Lower leg skin (tissue), 4 donors: ENCODE data around the gene AATK. TPM values are rescaled to one million over a fixed set of nuclear protein-coding genes. Genes with fewer than 3 reads are reported as not detected.

Source experiments
- DNase-seq, 2 donors: peaks; one replicate each; pipeline ENCODE4 v3.0.0-alpha.2; 2019; ENCODE audit warnings: low spot score in 2 of 2
- H3K4me3 ChIP-seq: fragments of 200-600 bp; sonication (generic); 2 replicates; pipeline ENCODE4 v1.5.1; 2017; ENCODE audit warnings: mild to moderate bottlenecking, low read depth; ENCODE audit not compliant: poor library complexity, severe bottlenecking
- POLR2A ChIP-seq, 2 donors: fragments of 450-650 bp; IDR thresholded peaks; one replicate each; pipeline ENCODE4 v1.6.1; 2016 to 2017; ENCODE audit warnings: antibody characterized with exemption in 2 of 2, mild to moderate bottlenecking in 1 of 2, moderate library complexity in 1 of 2
- WGBS, 2 donors: methylation state at CpG; one replicate each; pipeline ENCODE4 v1.1.5; 2018; 5-methylcytosine and 5-hydroxymethylcytosine counted together
- intact Hi-C: fragments of 100-400 bp; cut with DNase I; formaldehyde crosslinking; loops from one replicate; pipeline ENCODE4 v1.15.0; 2023; ENCODE audit warnings: low total_unique reads
- total RNA-seq, 4 donors: library from RNA; depleted of rRNA; stranded (reverse); fragments of >200 nt; gene quantifications; one replicate each; pipeline ENCODE4 v1.1.0, GENCODE V29; 2016
- TF ChIP-seq, protein P1 (sequence below), 3 donors: fragments of 450-650 bp; IDR thresholded peaks; one replicate each; pipeline ENCODE4 v1.5.1; 2016; ENCODE audit warnings: antibody characterized with exemption in 3 of 3, mild to moderate bottlenecking in 3 of 3, moderate library complexity in 2 of 3

Gene AATK
- total RNA-seq = 1 to 10 TPM in 3 of 4 donors, under 1 TPM in 1; 0.81 to 3.5 (median 2.2) TPM

- TF ChIP-seq POLR2A (IDR thresholded peaks at IDR 0.05) = no peak
- TF ChIP-seq, protein P1, sequence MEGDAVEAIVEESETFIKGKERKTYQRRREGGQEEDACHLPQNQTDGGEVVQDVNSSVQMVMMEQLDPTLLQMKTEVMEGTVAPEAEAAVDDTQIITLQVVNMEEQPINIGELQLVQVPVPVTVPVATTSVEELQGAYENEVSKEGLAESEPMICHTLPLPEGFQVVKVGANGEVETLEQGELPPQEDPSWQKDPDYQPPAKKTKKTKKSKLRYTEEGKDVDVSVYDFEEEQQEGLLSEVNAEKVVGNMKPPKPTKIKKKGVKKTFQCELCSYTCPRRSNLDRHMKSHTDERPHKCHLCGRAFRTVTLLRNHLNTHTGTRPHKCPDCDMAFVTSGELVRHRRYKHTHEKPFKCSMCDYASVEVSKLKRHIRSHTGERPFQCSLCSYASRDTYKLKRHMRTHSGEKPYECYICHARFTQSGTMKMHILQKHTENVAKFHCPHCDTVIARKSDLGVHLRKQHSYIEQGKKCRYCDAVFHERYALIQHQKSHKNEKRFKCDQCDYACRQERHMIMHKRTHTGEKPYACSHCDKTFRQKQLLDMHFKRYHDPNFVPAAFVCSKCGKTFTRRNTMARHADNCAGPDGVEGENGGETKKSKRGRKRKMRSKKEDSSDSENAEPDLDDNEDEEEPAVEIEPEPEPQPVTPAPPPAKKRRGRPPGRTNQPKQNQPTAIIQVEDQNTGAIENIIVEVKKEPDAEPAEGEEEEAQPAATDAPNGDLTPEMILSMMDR (IDR thresholded peaks at IDR 0.05) = no peak
- 0 to 4% methylated on average over 12 to 15 of the region's 62 CpGs for WGBS, 2 donors
- no peak for DNase-seq
- H3K4me3 ChIP-seq = no peak within 1 kb of the TSS
- intact Hi-C loops = no loop called here
These were observed at the start of gene AATK for GRCh38 chr17:81166033-81166492. AATK (minus strand) TSS chr17:81166221; CDS start chr17:81165992, 229 bp downstream.

GRCh38 chr17:81213978-81214377, 48.0 kb upstream of the AATK start:
- intact Hi-C loops = no loop called here
- WGBS, 2 donors = 94 to 95% methylated on average over 8 of the region's 8 CpGs
- DNase-seq = no peak
- H3K4me3 ChIP-seq = no peak overlapping the region
- TF ChIP-seq, protein P1 (IDR thresholded peaks at IDR 0.05) = no peak
- TF ChIP-seq POLR2A (IDR thresholded peaks at IDR 0.05) = no peak

DNA sequence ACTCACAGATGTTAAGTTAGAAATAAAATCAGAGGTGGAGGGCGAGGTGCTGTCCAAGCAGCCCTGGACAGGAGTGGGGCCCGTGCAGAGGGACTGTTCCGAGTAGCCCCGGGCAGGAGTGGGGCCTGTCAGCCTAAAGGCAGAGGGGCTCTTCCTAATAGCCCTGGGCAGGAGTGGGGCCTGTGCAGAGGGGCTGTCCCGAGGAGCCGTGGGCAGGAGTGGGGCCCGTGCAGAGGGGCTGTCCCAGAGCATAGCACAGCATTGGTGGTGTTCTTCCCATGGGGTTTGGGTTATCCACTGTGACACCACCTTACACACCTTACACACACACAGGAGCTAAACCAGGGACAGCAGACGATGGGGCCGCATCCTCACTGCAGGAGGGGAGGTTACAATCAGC, 46.3 kb upstream of the AATK start:
- WGBS, 2 donors = 85 to 89% methylated on average over 9 of the region's 9 CpGs
- H3K4me3 ChIP-seq = no peak overlapping the region
- intact Hi-C loops = no loop called here
- DNase-seq = no peak
- no peak for TF ChIP-seq POLR2A (IDR thresholded peaks at IDR 0.05)
- TF ChIP-seq, protein P1 (IDR thresholded peaks at IDR 0.05) = no peak

DNA sequence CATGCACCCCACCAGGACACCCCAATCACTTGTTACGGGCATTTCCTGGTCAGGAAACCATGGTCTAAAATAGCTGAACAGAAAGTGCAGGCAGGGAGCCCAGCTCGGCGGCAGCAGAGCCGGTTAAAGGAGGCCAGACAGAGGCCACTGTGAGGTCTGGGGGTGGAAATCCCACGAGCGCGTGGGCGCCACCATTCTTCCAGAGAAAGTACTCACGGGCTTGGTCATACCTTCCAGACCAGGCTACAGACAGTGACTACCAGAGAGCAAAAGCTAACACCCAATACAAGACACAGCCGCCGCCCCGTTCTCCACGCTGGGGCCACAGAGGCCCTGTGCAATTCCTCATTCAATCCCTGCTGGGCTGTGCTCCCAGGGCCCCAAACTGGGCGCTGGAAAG, 44.8 kb upstream of the AATK start:
- TF ChIP-seq, protein P1 (IDR thresholded peaks at IDR 0.05) = no peak
- TF ChIP-seq POLR2A (IDR thresholded peaks at IDR 0.05) = no peak
- no peak overlapping the region for H3K4me3 ChIP-seq
- intact Hi-C loops = no loop called here
- no peak for DNase-seq
- WGBS, 2 donors = 69 to 71% methylated on average over 14 of the region's 14 CpGs

DNA sequence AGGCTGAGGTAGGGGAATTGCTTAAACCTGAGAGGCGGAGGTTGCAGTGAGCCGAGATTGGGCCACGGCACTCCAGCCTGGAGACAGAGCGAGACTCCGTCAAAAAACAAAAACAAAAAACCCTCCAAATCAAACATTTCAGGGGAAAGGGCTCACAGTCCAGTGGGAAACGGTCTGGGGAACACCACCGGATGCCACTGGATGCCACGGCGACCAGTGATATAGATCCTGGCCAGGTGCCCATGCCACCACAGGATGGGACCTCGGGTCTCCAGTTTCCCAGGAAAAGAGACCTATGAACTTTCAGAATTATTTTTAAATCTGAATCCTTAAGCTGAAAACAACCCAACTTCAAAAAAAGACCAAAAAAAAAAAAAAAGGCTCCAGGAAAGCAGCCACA, 44.4 kb upstream of the AATK start:
- 81% methylated on average over 10 of the region's 10 CpGs for WGBS, 2 donors
- no peak for DNase-seq
- intact Hi-C loops = no loop called here
- H3K4me3 ChIP-seq = no peak overlapping the region
- no peak for TF ChIP-seq POLR2A (IDR thresholded peaks at IDR 0.05)
- TF ChIP-seq, protein P1 (IDR thresholded peaks at IDR 0.05) = no peak

DNA sequence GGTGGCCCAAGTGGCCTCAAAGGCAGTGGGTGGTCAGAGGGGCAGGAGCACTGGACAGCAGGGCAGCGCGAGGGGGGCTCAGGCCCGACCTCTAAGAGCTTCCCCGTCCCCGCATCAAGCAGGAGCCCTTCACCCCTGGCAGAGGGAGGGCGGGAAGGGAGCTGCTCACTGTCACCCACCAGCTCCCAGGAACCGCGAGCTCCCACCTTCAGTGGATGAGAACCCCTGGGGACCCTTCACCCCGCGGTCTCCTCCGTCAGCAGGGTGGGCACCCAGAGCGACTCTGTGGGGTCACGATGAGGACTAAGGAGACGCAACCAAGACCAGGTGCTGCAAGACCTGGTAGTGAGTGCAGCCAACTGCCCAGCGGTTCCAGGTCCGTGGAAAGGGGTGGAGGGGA, 43.1 kb upstream of the AATK start:
- WGBS, 2 donors = 96% methylated on average over 12 to 16 of the region's 16 CpGs
- TF ChIP-seq, protein P1 (IDR thresholded peaks at IDR 0.05) = no peak
- intact Hi-C loops = no loop called here
- H3K4me3 ChIP-seq = no peak overlapping the region
- no peak for DNase-seq
